Caco-2 (cell line): ENCODE results near the gene AEN. TPM values are rescaled to one million over a fixed set of nuclear protein-coding genes. Genes with fewer than 3 reads are reported as not detected.

ENCODE experiments used
- BruUV-seq: library from RNA; stranded (reverse); fragments of 400-500 nt; replicated peaks from 2 replicates; lab custom pipeline; 2021; lab: Mats Ljungman, UMichigan
- CTCF ChIA-PET: fragments of 300-600 bp; sonication (Branson Sonifier 250); formaldehyde crosslinking; loops from one replicate; lab custom pipeline; 2022; ENCODE audit warnings: antibody characterized with exemption; lab: Charles Lee
- POLR2A ChIA-PET: fragments of 300-600 bp; sonication (Branson Sonifier 250); formaldehyde crosslinking; loops from one replicate; lab custom pipeline; 2022; ENCODE audit warnings: antibody characterized with exemption; lab: Charles Lee
- DNase-seq, 2 experiments: peaks; one replicate each; pipeline versions ENCODE4 v3.0.0 to v3.0.0-alpha.2; 2020 to 2022
- H3K27me3 ChIP-seq: replicated peaks from 2 replicates; pipeline ENCODE4 v1.6.0; 2011; ENCODE audit warnings: low read length; ENCODE audit not compliant: control insufficient read depth, insufficient read depth
- H3K36me3 ChIP-seq: 2 replicates; pipeline ENCODE4 v1.5.1; 2011; ENCODE audit warnings: low read length; ENCODE audit not compliant: control insufficient read depth, insufficient read depth
- H3K4me1 ChIP-seq: fragments of 250-450 bp; sonication (Bioruptor Pico); 2 replicates; pipeline ENCODE4 v1.5.1; 2020; ENCODE audit warnings: mild to moderate bottlenecking
- H3K4me3 ChIP-seq: 2 replicates; pipeline ENCODE4 v1.5.1; 2011; ENCODE audit warnings: low read depth, mild to moderate bottlenecking, control low read depth, low read length
- H3K9me3 ChIP-seq: fragments of 250-450 bp; sonication (Bioruptor Pico); 2 replicates; pipeline ENCODE4 v1.5.1; 2020; ENCODE audit warnings: mild to moderate bottlenecking, moderate library complexity
- H3K27ac Mint-ChIP-seq: one replicate; pipeline ENCODE4 v1.8.0; 2022; ENCODE audit warnings: mixed read lengths; ENCODE audit not compliant: unreplicated experiment
- H3K27me3 Mint-ChIP-seq: one replicate; pipeline ENCODE4 v1.8.0; 2022; ENCODE audit warnings: mixed read lengths; ENCODE audit not compliant: insufficient read depth, unreplicated experiment
- H3K36me3 Mint-ChIP-seq: one replicate; pipeline ENCODE4 v1.8.0; 2022; ENCODE audit warnings: mild to moderate bottlenecking, mixed read lengths; ENCODE audit not compliant: insufficient read depth, unreplicated experiment
- H3K4me1 Mint-ChIP-seq: one replicate; pipeline ENCODE4 v1.8.0; 2022; ENCODE audit warnings: low read depth, mixed read lengths; ENCODE audit not compliant: unreplicated experiment
- H3K4me3 Mint-ChIP-seq: one replicate; pipeline ENCODE4 v1.8.0; 2022; ENCODE audit warnings: mild to moderate bottlenecking, moderate library complexity, mixed read lengths; ENCODE audit not compliant: unreplicated experiment
- H3K9me3 Mint-ChIP-seq: one replicate; pipeline ENCODE4 v1.8.0; 2022; ENCODE audit warnings: mixed read lengths; ENCODE audit not compliant: unreplicated experiment
- CTCF ChIP-seq, 2 experiments: fragments of 200-600 bp in 1 of 2; IDR thresholded peaks; 1 replicate in 1 of 2; 2 replicates in 1 of 2; pipeline versions ENCODE4 v1.5.1 to v1.8.0; 2011 to 2022; ENCODE audit warnings: antibody characterized with exemption in 1 of 2, control low read depth in 1 of 2, inconsistent platforms in 1 of 2, low read depth in 1 of 2, low read length in 1 of 2, mild to moderate bottlenecking in 1 of 2, moderate library complexity in 1 of 2; ENCODE audit not compliant: insufficient read depth in 1 of 2, severe bottlenecking in 1 of 2, unreplicated experiment in 1 of 2
- intact Hi-C: fragments of 100-400 bp; cut with micrococcal nuclease; formaldehyde crosslinking; loops from one replicate; pipeline ENCODE4 v1.10.0; 2022; ENCODE audit not compliant: unreplicated experiment
- total RNA-seq: library from RNA; stranded (reverse); gene quantifications from 2 replicates; pipeline ENCODE4 v1.2.3, GENCODE V29; 2022

Gene AEN
- total RNA-seq, 1 experiment from 2014 or later: 33.2 TPM

- Mint-ChIP-seq H3K27me3 (peaks cover 15% of the 10 kb centered on the region), H3K36me3 (no peaks in the 10 kb centered on the region), H3K9me3 (no peaks in the 10 kb centered on the region), H3K4me1 (no peaks in the 10 kb centered on the region), H3K27ac (no peak overlapping the region), H3K4me3 (no peak overlapping the region)
- TF ChIP-seq CTCF (IDR thresholded peaks at IDR 0.05; ENCODE audit: insufficient read depth in 1 of 2, low read depth in 1 of 2, low read length in 1 of 2, severe bottlenecking in 1 of 2, unreplicated experiment in 1 of 2): no peak
- DNase-seq: no peak
- no peaks in the 10 kb centered on the region for H3K27me3 ChIP-seq
- intact Hi-C loops: no loop called here
- ChIA-PET CTCF (no interaction called here), POLR2A (interaction anchor here (0.9 kb wide), 1 partner anchor 29 kb away, joined by 3 read pairs; the partner anchor contains the start of gene ISG20)
- no peaks in the 10 kb centered on the region for H3K4me1 ChIP-seq
- no TSS peak for BruUV-seq
- H3K4me3 ChIP-seq: no peak overlapping the region
- no peaks in the 10 kb centered on the region for H3K36me3 ChIP-seq
- H3K9me3 ChIP-seq: no peaks in the 10 kb centered on the region
Measured at GRCh38 chr15:88609344-88610090, 11.6 kb upstream of the AEN start.

GRCh38 chr15:88610701-88611231 lies 10.4 kb upstream of the AEN start:
- ChIA-PET POLR2A (no interaction called here), CTCF (no interaction called here)
- no peak for TF ChIP-seq CTCF (IDR thresholded peaks at IDR 0.05; ENCODE audit: insufficient read depth in 1 of 2, low read depth in 1 of 2, low read length in 1 of 2, severe bottlenecking in 1 of 2, unreplicated experiment in 1 of 2)
- BruUV-seq: no TSS peak
- Histone ChIP-seq H3K27me3 (no peaks in the 10 kb centered on the region), H3K4me3 (no peak overlapping the region), H3K4me1 (peaks cover 12% of the 10 kb centered on the region), H3K9me3 (no peaks in the 10 kb centered on the region), H3K36me3 (no peaks in the 10 kb centered on the region)
- no peaks in the 10 kb centered on the region for H3K36me3 Mint-ChIP-seq
- no peak for DNase-seq
- H3K27me3 Mint-ChIP-seq: peaks cover 13% of the 10 kb centered on the region
- H3K4me3 Mint-ChIP-seq: no peak overlapping the region
- intact Hi-C loops: no loop called here
- H3K9me3 Mint-ChIP-seq: no peaks in the 10 kb centered on the region
- H3K27ac Mint-ChIP-seq: no peak overlapping the region
- H3K4me1 Mint-ChIP-seq: no peaks in the 10 kb centered on the region

GRCh38 chr15:88612186-88612796 lies 8.8 kb upstream of the AEN start:
- Mint-ChIP-seq H3K27me3 (peaks cover 7% of the 10 kb centered on the region), H3K36me3 (no peaks in the 10 kb centered on the region), H3K27ac (no peak overlapping the region), H3K9me3 (no peaks in the 10 kb centered on the region), H3K4me1 (no peaks in the 10 kb centered on the region), H3K4me3 (no peak overlapping the region)
- ChIA-PET CTCF (no interaction called here), POLR2A (no interaction called here)
- DNase-seq: no peak
- Histone ChIP-seq H3K27me3 (no peaks in the 10 kb centered on the region), H3K36me3 (no peaks in the 10 kb centered on the region), H3K9me3 (no peaks in the 10 kb centered on the region), H3K4me1 (peaks cover 13% of the 10 kb centered on the region), H3K4me3 (no peak overlapping the region)
- intact Hi-C loops: no loop called here
- no peak for TF ChIP-seq CTCF (IDR thresholded peaks at IDR 0.05; ENCODE audit: insufficient read depth in 1 of 2, low read depth in 1 of 2, low read length in 1 of 2, severe bottlenecking in 1 of 2, unreplicated experiment in 1 of 2)
- BruUV-seq: no TSS peak
